Endodermal cell (in vitro differentiated cells): ENCODE measurements around the gene ZNF394. TPM values are rescaled to one million over a fixed set of nuclear protein-coding genes. Genes with fewer than 3 reads are reported as not detected.

Experiments
- DNase-seq: peaks from one replicate; pipeline ENCODE4 v3.0.0-alpha.2; 2017
- H3K27ac ChIP-seq: 2 replicates; pipeline ENCODE4 v1.5.1; 2013; ENCODE audit warnings: mild to moderate bottlenecking, low read depth, low read length, moderate library complexity
- H3K27me3 ChIP-seq: 2 replicates; pipeline ENCODE4 v1.6.1; 2013; ENCODE audit warnings: mild to moderate bottlenecking, low read length, moderate library complexity; ENCODE audit not compliant: insufficient read depth, control insufficient read depth, poor library complexity, severe bottlenecking
- H3K36me3 ChIP-seq: 2 replicates; pipeline ENCODE4 v1.7.0; 2013; ENCODE audit warnings: mild to moderate bottlenecking, low read length, moderate library complexity; ENCODE audit not compliant: control insufficient read depth, insufficient read depth
- H3K4me1 ChIP-seq: one replicate; pipeline ENCODE4 v1.7.0; 2013; ENCODE audit warnings: low read length; ENCODE audit not compliant: control insufficient read depth, insufficient read depth
- H3K4me3 ChIP-seq: 2 replicates; pipeline ENCODE4 v1.5.1; 2013; ENCODE audit warnings: mild to moderate bottlenecking, low read length, moderate library complexity
- H3K9ac ChIP-seq: 2 replicates; pipeline ENCODE4 v1.6.1; 2013; ENCODE audit warnings: mild to moderate bottlenecking, low read length, moderate library complexity; ENCODE audit not compliant: poor library complexity, severe bottlenecking; ENCODE audit errors: extremely low read depth
- H3K9me3 ChIP-seq: 2 replicates; pipeline ENCODE4 v1.6.1; 2013; ENCODE audit warnings: mild to moderate bottlenecking, low read length, moderate library complexity; ENCODE audit not compliant: control insufficient read depth
- H3K27ac Mint-ChIP-seq: 2 replicates; pipeline ENCODE4 v1.8.0; 2020; ENCODE audit warnings: mixed read lengths
- H3K27me3 Mint-ChIP-seq: 2 replicates; pipeline ENCODE4 v1.8.0; 2021; ENCODE audit warnings: mild to moderate bottlenecking, mixed read lengths; ENCODE audit not compliant: insufficient read depth
- H3K36me3 Mint-ChIP-seq: 2 replicates; pipeline ENCODE4 v1.8.0; 2020; ENCODE audit warnings: low read depth, mixed read lengths
- H3K4me1 Mint-ChIP-seq: 2 replicates; pipeline ENCODE4 v1.8.0; 2020; ENCODE audit warnings: mixed read lengths
- H3K4me3 Mint-ChIP-seq: 2 replicates; pipeline ENCODE4 v1.8.0; 2020; ENCODE audit warnings: mild to moderate bottlenecking, moderate library complexity, mixed read lengths
- H3K9me3 Mint-ChIP-seq: 2 replicates; pipeline ENCODE4 v1.8.0; 2020; ENCODE audit warnings: mild to moderate bottlenecking, mixed read lengths
- WGBS, 2 experiments: methylation state at CpG; one replicate each; pipeline versions ENCODE4 v1.1.5 to v1.1.7; 2013; ENCODE audit warnings: missing lambda C conversion rate in 2 of 2, mixed read lengths in 1 of 2; ENCODE audit not compliant: insufficient coverage in 1 of 2, insufficient read length in 1 of 2; 5-methylcytosine and 5-hydroxymethylcytosine counted together
- total RNA-seq, 2 donors: library from RNA; stranded (reverse); fragmentation: NEBNext Ultra II Directional in 1 of 2; extraction: Animal tissue kit (Norgen Biotek cat#: 25700) in 1 of 2; gene quantifications; 2 replicates in 1 of 2; 3 replicates in 1 of 2; pipeline ENCODE4 v1.2.1, GENCODE V29; 2021
- TF ChIP-seq, protein P1 (sequence below): fragments of 200-600 bp; sonication (generic); conservative IDR thresholded peaks from 2 replicates; pipeline ENCODE4 v1.5.0; 2021; ENCODE audit warnings: antibody characterized with exemption, mild to moderate bottlenecking

ZNF394 gene
- total RNA-seq, 2 donors from 2014 or later = 21.0 to 22.0 TPM

DNA sequence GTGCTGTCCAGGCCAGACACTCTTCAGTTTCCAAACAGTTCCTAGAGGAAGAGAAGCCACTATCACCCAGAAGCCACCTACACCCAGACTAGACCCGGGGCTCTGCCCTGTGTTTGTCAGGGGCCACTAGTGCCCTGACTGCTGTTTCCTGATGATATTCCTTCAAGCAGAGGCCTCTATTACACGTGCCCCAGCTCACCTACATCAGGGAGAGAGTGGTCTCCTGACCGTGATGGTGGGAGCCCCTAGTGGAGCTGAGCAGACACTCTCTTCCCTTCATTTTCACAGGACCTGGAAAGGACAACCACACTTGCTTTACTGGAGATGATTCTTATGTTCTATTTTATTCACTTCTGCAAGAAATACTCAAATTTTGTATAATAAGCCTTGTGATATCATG is 9.2 kb downstream of the ZNF394 start:
- Histone ChIP-seq H3K9me3 (peaks cover 28% of the 10 kb centered on the region), H3K27ac (no peak overlapping the region), H3K4me1 (no peaks in the 10 kb centered on the region), H3K9ac (no peak overlapping the region), H3K27me3 (no peaks in the 10 kb centered on the region), H3K36me3 (peaks cover 33% of the 10 kb centered on the region), H3K4me3 (no peak overlapping the region)
- Mint-ChIP-seq H3K27me3 (no peaks in the 10 kb centered on the region), H3K4me1 (no peaks in the 10 kb centered on the region), H3K36me3 (peaks cover 58% of the 10 kb centered on the region), H3K9me3 (peaks cover 48% of the 10 kb centered on the region), H3K4me3 (no peak overlapping the region), H3K27ac (no peak overlapping the region)
- no peak for DNase-seq
- WGBS, 2 experiments = 67 to 84% methylated on average over 2 to 3 of the region's 3 CpGs
- TF ChIP-seq, protein P1, sequence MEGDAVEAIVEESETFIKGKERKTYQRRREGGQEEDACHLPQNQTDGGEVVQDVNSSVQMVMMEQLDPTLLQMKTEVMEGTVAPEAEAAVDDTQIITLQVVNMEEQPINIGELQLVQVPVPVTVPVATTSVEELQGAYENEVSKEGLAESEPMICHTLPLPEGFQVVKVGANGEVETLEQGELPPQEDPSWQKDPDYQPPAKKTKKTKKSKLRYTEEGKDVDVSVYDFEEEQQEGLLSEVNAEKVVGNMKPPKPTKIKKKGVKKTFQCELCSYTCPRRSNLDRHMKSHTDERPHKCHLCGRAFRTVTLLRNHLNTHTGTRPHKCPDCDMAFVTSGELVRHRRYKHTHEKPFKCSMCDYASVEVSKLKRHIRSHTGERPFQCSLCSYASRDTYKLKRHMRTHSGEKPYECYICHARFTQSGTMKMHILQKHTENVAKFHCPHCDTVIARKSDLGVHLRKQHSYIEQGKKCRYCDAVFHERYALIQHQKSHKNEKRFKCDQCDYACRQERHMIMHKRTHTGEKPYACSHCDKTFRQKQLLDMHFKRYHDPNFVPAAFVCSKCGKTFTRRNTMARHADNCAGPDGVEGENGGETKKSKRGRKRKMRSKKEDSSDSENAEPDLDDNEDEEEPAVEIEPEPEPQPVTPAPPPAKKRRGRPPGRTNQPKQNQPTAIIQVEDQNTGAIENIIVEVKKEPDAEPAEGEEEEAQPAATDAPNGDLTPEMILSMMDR = peak; percentile 57

DNA sequence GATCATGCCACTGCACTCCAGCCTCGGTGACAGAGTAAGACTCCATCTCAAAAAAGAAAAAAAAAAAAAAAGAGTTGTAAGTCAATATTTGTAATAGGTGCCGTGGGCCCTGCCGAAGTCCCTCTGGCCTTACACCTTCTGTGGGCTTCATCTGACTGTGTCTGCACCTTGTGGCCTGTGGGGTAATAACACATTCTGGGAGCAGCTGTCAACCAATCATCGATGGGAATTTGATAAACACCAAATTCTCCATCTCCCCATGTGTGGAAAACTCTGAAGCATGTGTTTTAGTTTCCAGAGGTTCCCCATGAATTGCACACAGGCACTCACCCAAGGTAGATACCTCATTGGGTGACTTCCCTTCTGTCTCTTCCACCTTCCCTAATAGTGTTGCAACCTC is 10.8 kb downstream of the ZNF394 start:
- Mint-ChIP-seq H3K4me3 (no peak overlapping the region), H3K36me3 (peaks cover 51% of the 10 kb centered on the region), H3K9me3 (peaks cover 31% of the 10 kb centered on the region), H3K4me1 (no peaks in the 10 kb centered on the region), H3K27ac (no peak overlapping the region), H3K27me3 (no peaks in the 10 kb centered on the region)
- H3K9ac ChIP-seq = no peak overlapping the region
- DNase-seq = no peak
- no peaks in the 10 kb centered on the region for H3K4me1 ChIP-seq
- H3K36me3 ChIP-seq = peaks cover 34% of the 10 kb centered on the region
- no peak overlapping the region for H3K27ac ChIP-seq
- peaks cover 16% of the 10 kb centered on the region for H3K9me3 ChIP-seq
- H3K27me3 ChIP-seq = no peaks in the 10 kb centered on the region
- TF ChIP-seq, protein P1 = peak; percentile 37
- H3K4me3 ChIP-seq = no peak overlapping the region
- 90 to 91% methylated on average over 1 to 4 of the region's 4 CpGs for WGBS, 2 experiments

DNA sequence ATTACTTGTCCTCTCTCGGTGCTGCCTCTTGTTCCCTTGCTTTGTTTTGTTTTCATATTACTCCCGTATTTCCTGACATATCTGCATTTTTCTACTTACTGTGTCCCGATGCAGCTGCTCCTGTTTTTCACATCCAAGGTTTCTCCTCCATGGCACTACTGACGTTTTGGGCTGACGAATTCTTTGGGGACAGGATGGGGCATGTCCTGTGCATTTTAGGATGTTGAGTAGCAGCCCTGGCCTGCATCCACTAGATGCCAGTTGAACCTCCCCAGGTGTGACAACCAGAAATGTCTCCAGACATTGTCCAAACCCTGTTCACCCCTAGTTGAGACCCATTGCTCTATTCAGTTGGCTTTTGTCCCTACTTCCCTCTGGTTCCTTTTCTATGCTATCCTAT is 15.0 kb downstream of the ZNF394 start:
- no peak for DNase-seq
- H3K9me3 ChIP-seq = no peaks in the 10 kb centered on the region
- H3K4me1 ChIP-seq = no peaks in the 10 kb centered on the region
- Mint-ChIP-seq H3K36me3 (peaks cover 45% of the 10 kb centered on the region), H3K9me3 (peaks cover 7% of the 10 kb centered on the region), H3K4me3 (no peak overlapping the region), H3K27me3 (no peaks in the 10 kb centered on the region), H3K4me1 (no peaks in the 10 kb centered on the region), H3K27ac (no peak overlapping the region)
- peaks cover 50% of the 10 kb centered on the region for H3K36me3 ChIP-seq
- WGBS, 2 experiments = 92 to 95% methylated on average over 2 to 5 of the region's 5 CpGs
- H3K9ac ChIP-seq = no peak overlapping the region
- H3K27me3 ChIP-seq = no peaks in the 10 kb centered on the region
- no peak overlapping the region for H3K4me3 ChIP-seq
- H3K27ac ChIP-seq = no peak overlapping the region
- TF ChIP-seq, protein P1 = no peak
